ENCODE data around the gene GPATCH8. TPM values are rescaled to one million over a fixed set of nuclear protein-coding genes. Genes with fewer than 3 reads are reported as not detected.

GPATCH8 gene
- total RNA-seq, 1 experiment from 2014 or later, result 51.5 TPM

GRCh38 chr17:44360144-44360533, 143.1 kb downstream of the GPATCH8 start:
- Histone ChIP-seq H4K20me1 (ENCODE audit: control insufficient read depth, insufficient read depth, insufficient read length) (no peaks in the 10 kb centered on the region), H3K9ac (ENCODE audit: extremely low read depth, insufficient read length, low read length) (no peak overlapping the region), H3K56ac (ENCODE audit: insufficient read length, low read depth, low read length) (no peak overlapping the region), H3K79me2 (ENCODE audit: insufficient read depth, low read length) (no peaks in the 10 kb centered on the region), H2BK20ac (ENCODE audit: low read depth, low read length, poor library complexity, severe bottlenecking) (no peak overlapping the region), H3K27me3 (ENCODE audit: insufficient read depth, low read length) (no peaks in the 10 kb centered on the region), H2BK5ac (ENCODE audit: insufficient read length, low read length) (no peak overlapping the region), H2AFZ (ENCODE audit: low read length) (no peak overlapping the region), H2BK15ac (ENCODE audit: low read depth, low read length) (no peak overlapping the region), H2BK12ac (ENCODE audit: insufficient read length, low read depth, low read length) (no peak overlapping the region), H3K23me2 (ENCODE audit: insufficient read length, low read depth, low read length, poor library complexity, severe bottlenecking) (peaks cover 13% of the 10 kb centered on the region), H3K18ac (ENCODE audit: insufficient read length, low read depth, low read length) (no peak overlapping the region), H2BK120ac (ENCODE audit: low read depth, low read length, poor library complexity, severe bottlenecking) (no peak overlapping the region), H4K5ac (ENCODE audit: insufficient read length, low read depth, low read length) (no peak overlapping the region), H4K91ac (ENCODE audit: insufficient read length, low read depth, low read length) (no peak overlapping the region), H3K14ac (ENCODE audit: insufficient read depth, low read length) (no peak overlapping the region), H2AK5ac (ENCODE audit: insufficient read length, low read length) (no peak overlapping the region), H4K8ac (replicated peaks; ENCODE audit: insufficient read length, low read depth, low read length) (no peak overlapping the region), H3K23ac (ENCODE audit: insufficient read length, low read depth, low read length) (no peak overlapping the region), H3K27ac (ENCODE audit: insufficient read length, low read depth, low read length) (no peak overlapping the region), H3K79me1 (ENCODE audit: insufficient read depth, low read depth, low read length, poor library complexity, severe bottlenecking) (no peaks in the 10 kb centered on the region), H3K4me1 (ENCODE audit: insufficient read depth, low read length) (peaks cover 12% of the 10 kb centered on the region), H3K9me3 (ENCODE audit: control insufficient read depth, low read depth, low read length) (no peaks in the 10 kb centered on the region), H3K4ac (ENCODE audit: low read depth, low read length) (no peak overlapping the region), H3T11ph (ENCODE audit: low read length) (no peak overlapping the region), H3K4me2 (ENCODE audit: insufficient read depth, insufficient read length, low read length) (no peak overlapping the region)
- DNase-seq, result no peak
- TF ChIP-seq CTCF (conservative IDR thresholded peaks at IDR 0.05), result no peak
- peaks cover 13% of the 10 kb centered on the region for H3K27me3 Mint-ChIP-seq (ENCODE audit: low read depth)
- H3K4me3 Mint-ChIP-seq, result no peak overlapping the region; a peak in 1 of 5 replicates
- H3K9me3 Mint-ChIP-seq, result no peaks in the 10 kb centered on the region
- peaks cover 22 to 34% of the 10 kb centered on the region in 2 experiments for H3K4me1 Mint-ChIP-seq
- peak overlapping the region in 1 of 3 experiments; percentile 34; a peak in 1 of 7 replicates for H3K27ac Mint-ChIP-seq
- H3K36me3 Mint-ChIP-seq (ENCODE audit: insufficient read depth in 1 of 3, low read depth in 3 of 3), result peaks cover 0 to 15% (median 9%) of the 10 kb centered on the region in 3 experiments; a peak in 5 of 7 replicates
- WGBS (ENCODE audit: extremely low coverage, insufficient read length, low lambda C conversion rate), result no CpG with 5 or more reads among the region's 6 CpGs
